Activated CD4-positive, CD25-positive, alpha-beta regulatory T cell (primary cell): Measurements from ENCODE around the gene MAD2L2.

Experiments used
- DNase-seq, 4 experiments: peaks; one replicate each; lab custom pipeline; 2025; lab: John Stamatoyannopoulos, UW

MAD2L2 gene

GRCh38 chr1:11653101-11653860 is 27.7 kb downstream of the MAD2L2 start:
- no peak for DNase-seq

DNA sequence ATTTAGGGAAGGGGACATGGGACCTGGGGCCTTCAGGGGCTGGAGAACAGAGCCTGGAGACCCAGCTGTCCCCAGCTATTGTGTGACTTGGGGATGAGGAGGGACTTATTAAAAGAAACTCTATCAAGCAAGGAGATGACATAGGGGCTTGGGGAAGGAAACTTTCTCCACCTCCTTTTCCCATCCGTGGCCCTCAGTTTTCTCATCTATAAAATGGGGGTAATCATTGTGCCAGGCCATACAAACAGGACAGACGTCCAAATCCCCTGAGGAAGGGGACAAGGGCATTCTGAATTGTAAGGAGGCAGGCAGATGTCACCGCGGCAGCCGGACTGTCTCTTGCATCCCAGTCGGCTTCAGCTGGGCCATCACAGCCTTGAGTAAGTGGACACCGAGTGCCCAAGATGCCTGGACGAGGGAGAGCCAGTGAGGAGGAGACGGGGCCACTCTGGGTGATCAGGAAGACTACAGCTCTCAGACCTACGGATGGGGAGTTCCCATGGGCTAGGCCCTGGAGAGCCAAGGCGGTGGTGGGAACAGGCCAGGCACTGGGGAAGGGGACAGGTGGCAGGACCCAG is 28.7 kb downstream of the MAD2L2 start:
- DNase-seq: no peak

- no peak for DNase-seq
These were observed 29.9 kb downstream of the MAD2L2 start for GRCh38 chr1:11651017-11651416.

DNA sequence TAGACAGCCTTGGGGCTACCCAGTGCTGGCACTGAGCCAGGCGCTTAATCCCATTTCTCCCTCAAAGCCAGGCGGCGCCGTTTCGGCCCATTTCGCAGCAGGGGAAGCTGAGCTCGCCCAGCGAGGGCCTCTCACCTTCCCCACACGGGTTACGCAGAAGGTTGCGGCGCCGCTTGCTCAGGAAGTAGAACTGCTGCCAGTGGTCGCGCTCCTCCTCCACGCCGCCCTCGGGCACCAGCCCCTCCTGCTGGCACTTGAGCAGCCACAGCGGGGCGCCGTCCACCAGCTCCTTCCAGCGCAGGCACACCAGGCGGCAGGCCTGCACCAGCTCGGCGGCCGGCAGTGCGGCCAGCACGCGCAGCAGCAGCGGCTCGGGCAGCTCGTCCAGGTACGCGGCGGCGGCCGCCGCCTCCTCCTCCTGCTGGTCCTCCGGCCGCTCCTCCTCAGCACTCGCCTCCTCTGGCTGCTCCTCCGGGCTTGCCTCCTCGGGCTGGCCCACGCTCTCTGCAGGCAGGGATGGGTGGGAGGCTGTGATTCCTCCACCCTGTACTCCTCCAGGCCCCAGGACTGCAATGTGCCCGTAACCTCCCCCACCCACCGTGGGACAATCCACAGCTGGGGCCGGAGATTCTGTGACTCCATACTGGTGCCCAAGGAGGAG is 30.5 kb downstream of the MAD2L2 start:
- peak; percentile 50 to 67 (median 54) for DNase-seq

GRCh38 chr1:11649624-11650330 is 31.2 kb downstream of the MAD2L2 start:
- no peak for DNase-seq

DNA sequence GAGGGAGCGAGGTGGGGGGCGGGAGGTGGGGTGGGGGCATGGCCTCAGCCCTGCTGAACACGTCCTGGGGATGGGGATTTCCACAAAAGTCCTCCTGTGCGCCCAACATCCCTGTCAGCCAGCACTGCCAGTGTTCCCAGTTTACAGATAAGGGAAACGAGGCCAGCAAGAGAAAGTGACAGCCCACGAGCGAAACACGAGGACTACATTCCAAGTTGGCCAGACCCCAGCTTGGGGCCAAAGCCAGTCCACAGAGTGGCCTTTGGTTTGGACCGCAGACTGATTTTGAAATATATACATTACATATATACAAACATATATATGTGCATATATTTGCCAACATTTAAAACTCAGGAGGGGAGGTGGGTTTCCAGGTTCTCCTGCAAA is 31.7 kb downstream of the MAD2L2 start:
- no peak for DNase-seq

DNA sequence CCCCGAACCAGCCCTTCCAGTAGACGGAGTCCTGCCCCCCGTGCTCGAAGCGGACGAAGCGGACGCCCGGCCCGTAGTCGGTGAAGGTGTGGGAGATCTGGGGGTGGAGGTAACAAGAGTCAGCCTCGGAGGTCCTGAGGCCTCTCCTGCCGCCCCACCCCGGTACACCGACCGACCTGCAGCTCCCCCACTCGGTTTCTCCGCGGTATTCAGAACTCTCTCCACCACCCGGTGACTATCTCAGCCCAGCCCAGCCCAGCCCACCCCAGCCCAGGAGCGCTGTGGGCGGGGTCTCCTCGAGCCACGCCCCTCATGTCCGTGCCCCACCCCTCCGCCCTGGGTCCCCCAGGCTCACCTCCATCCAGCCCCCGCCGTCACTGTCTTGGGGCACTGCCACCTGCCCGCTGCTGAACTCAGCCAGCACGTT is 32.2 kb downstream of the MAD2L2 start:
- DNase-seq: peak in 1 of 4 experiments; percentile 9

DNA sequence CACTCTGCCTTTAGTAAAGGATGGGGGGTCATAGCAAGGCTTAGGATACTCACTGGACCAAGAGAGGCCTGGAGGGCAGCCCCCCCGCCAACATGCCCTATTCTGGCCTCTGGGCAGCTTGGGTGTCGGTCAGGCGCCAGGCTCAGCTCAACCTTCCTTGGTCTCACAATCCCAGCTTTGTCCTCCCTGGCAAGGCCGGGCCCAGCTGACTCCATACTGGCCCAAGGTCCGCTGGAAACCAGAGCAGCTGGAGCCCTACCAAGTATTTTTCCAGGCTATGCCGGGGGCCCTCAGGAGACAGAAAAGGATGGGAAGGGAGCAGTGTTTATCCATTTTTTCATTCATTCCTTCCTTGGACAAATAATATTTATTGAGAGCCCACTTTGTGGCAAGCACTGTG is 32.9 kb downstream of the MAD2L2 start:
- no peak for DNase-seq

GRCh38 chr1:11647333-11647732 is 33.6 kb downstream of the MAD2L2 start:
- no peak for DNase-seq

- no peak for DNase-seq
These were observed 34.6 kb downstream of the MAD2L2 start for GRCh38 chr1:11646317-11646716.

DNA sequence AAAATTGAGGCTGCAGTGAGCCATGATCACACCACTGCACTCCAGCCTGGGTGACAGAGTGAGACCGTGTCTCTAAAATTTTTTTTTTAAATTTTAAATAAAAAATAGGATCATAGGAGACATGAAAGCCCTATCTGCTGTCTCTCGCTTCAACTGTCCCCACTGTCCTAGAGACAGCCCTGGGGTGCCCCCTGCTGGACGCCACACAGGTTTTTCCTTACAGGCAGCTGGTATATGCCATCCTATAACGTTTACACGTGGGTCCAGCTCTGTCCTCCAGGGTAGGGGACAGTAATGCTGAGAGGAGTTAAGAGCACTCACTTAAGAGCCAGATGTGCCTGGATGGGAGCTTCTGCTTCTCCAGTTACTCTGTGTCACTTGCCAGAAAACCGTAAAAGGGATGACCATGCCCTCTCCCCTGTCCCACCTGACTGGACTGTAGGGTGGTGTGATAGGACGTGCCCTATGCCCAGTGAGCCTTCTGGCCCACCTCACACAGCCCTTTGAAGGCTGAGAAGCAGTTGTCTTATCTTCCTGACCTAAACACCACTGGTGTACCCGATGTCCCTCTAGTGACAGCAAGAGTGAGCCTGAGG is 35.2 kb downstream of the MAD2L2 start:
- peak; percentile 64 to 72 (median 68) for DNase-seq

GRCh38 chr1:11645270-11645669 is 35.7 kb downstream of the MAD2L2 start:
- no peak for DNase-seq

- DNase-seq: no peak
These were observed 37.2 kb downstream of the MAD2L2 start for GRCh38 chr1:11643782-11644181.

DNA sequence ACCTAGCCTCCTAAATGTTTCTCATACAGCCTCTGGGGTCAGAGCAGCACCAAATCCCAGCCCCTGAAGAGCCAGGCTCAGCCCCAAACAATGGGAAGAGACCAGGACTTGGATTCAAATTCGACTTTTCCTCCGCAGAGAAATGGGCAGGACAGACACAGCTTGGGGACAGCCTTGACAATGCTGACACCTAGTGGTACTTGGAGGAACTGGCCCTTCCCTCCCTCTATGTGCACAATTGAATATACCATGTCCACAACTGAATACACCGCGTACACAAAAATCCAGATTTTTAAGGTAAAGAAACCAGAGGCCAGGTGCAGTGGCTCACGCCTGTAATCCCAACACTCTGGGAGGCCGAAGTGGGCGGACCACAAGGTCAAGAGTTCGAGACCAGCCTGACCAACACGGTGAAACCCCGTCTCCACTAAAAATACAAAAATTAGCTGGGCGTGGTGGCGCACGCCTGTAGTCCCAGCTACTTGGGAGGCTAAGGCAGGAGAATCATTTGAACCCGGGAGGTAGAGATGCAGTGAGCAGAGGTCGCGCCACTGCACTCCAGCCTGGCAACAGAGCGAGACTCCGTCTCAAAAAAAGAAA is 38.4 kb downstream of the MAD2L2 start:
- DNase-seq: peak; percentile 32 to 61 (median 39)

- DNase-seq: no peak
These were observed 39.1 kb downstream of the MAD2L2 start for GRCh38 chr1:11641776-11642305.

DNA sequence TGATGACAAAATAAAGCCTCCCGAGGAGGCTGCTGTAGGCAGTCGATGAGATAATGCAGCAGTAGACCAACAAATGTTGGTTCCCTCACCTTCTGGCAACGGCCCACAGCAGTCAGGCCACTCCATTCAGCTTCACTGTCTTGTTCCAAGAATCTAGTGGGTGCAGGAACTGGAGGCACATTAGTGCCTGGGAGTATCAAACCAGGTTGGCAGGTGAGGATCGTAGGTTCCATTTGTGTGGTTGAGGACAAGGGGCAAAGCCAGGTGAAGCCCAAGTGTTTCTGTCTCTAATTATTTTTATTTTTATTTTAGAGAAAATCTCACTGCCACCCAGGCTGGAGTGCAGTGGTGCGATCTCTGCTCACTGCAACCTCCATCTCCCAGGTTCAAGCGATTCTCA is 40.0 kb downstream of the MAD2L2 start:
- DNase-seq: no peak

- DNase-seq: no peak
These were observed 40.8 kb downstream of the MAD2L2 start for GRCh38 chr1:11640101-11640500.

- DNase-seq: no peak
These were observed 41.6 kb downstream of the MAD2L2 start for GRCh38 chr1:11639372-11639771.

DNA sequence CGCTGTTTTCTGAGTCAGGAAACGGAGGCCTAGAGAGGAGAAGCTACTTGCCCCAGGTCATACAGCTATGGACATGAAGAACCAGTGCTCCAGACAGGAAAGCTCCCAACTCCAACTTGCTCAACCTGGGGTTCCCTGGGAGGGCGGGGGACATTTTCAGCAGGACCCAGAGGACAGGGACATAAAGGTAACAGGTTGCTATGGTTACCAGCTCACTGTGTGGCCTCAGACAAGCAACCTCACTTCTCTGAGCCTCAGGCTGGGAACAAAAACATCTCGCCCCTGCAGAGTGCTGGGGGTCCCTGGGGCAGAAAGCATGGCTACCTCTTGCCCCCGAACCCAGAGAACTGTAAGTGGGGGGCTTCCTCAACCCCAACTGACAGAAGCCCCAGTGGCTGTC is 42.8 kb downstream of the MAD2L2 start:
- no peak for DNase-seq

DNA sequence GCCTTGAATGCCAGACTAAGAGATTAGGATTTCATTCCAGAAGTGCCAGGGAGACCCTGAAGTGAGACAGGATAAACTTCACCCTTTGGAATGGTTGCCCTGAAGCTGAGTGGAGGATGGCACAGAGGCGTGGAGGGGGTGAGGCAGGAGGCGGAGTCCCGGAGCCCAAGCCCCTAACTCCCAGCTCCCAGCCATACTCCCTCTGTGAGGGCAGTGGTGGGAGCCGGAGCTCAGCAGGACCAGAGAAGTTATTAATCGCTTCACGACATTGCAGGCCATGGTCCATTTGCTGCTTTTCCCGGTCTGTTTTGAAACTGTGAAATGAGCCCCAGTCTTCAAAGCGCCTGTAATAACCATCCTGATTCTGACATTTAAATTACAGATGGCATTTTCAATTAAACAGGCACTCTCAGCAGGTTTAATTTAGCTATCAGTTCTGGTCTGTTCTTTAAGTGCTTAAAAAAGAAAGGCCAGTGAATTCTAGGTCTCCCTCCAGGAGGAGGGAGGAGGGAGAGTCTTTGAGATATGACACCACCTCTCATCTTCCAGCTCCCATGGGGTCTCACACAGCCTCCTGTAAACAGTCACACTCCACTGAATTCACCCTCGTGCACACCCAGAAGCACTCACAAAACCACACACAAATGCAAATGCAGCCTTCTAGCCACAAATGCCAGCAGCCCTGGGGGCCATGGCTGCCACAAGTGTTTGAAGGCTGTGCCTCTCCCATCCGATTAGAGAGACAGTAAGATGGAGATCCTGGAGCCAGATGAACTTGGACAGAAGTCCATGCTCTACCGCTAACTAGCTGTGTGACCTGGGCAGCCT is 46.4 kb downstream of the MAD2L2 start:
- DNase-seq: no peak
